GM12875 (cell line): ENCODE measurements around the gene PLXNA2.

Experiments
- H3K4me3 ChIP-seq: one replicate; pipeline ENCODE4 v1.5.1; 2011; ENCODE audit warnings: low read depth, low read length, control low read depth
- TF ChIP-seq, protein P1 (sequence below): IDR thresholded peaks from 2 replicates; pipeline ENCODE4 v1.5.1; 2011; ENCODE audit warnings: low read depth, mild to moderate bottlenecking, control low read depth, inconsistent platforms, low read length, moderate library complexity, borderline replicate concordance; ENCODE audit not compliant: insufficient read depth

Gene PLXNA2

GRCh38 chr1:208248991-208249696 lies 5.0 kb upstream of the PLXNA2 start:
- no peak overlapping the region for H3K4me3 ChIP-seq
- TF ChIP-seq, protein P1, sequence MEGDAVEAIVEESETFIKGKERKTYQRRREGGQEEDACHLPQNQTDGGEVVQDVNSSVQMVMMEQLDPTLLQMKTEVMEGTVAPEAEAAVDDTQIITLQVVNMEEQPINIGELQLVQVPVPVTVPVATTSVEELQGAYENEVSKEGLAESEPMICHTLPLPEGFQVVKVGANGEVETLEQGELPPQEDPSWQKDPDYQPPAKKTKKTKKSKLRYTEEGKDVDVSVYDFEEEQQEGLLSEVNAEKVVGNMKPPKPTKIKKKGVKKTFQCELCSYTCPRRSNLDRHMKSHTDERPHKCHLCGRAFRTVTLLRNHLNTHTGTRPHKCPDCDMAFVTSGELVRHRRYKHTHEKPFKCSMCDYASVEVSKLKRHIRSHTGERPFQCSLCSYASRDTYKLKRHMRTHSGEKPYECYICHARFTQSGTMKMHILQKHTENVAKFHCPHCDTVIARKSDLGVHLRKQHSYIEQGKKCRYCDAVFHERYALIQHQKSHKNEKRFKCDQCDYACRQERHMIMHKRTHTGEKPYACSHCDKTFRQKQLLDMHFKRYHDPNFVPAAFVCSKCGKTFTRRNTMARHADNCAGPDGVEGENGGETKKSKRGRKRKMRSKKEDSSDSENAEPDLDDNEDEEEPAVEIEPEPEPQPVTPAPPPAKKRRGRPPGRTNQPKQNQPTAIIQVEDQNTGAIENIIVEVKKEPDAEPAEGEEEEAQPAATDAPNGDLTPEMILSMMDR = no peak

GRCh38 chr1:208248307-208248801 lies 4.2 kb upstream of the PLXNA2 start:
- no peak overlapping the region for H3K4me3 ChIP-seq
- TF ChIP-seq, protein P1 = no peak

GRCh38 chr1:208247696-208248095 lies 3.5 kb upstream of the PLXNA2 start:
- H3K4me3 ChIP-seq = no peak overlapping the region
- TF ChIP-seq, protein P1 = no peak

DNA sequence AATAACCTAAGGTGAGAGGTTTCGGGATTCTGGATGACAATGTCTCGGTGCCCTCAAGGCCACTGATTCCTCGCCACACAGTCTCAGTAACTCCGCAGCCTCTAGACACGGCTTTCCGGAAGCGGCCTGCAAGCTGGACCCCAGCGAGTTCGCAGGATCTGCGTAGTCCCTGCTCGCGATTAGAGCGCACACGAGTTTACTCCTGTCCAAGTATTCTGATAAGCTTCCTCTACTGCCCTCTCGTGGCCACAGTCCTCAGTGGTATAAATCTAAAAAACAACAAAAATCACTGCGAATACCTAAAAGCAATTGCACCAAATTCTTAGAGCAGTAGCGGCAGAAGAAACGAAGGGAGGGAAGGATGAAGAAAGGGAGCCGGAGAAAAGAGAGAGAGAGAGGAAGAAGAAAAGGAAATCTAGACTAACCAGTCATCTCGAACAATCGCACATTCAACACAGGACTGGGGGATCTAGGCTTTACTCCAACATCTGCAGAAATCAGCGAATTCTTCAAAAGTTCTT lies 1.1 kb upstream of the PLXNA2 start:
- TF ChIP-seq, protein P1 = peak; percentile 65
- no peak overlapping the region for H3K4me3 ChIP-seq

GRCh38 chr1:208243527-208243966 lies 637 bp downstream of the PLXNA2 start:
- TF ChIP-seq, protein P1 = no peak
- H3K4me3 ChIP-seq = peak overlapping the region; percentile 72

- H3K4me3 ChIP-seq = peak overlapping the region; percentile 72
- TF ChIP-seq, protein P1 = no peak
Observed at GRCh38 chr1:208242941-208243526, 1.1 kb downstream of the PLXNA2 start.
